GM12873 (cell line): ENCODE data around the gene NR2F1-AS1.

Experiments used
- CTCF ChIP-seq: IDR thresholded peaks from 2 replicates; pipeline ENCODE4 v1.5.1; 2012; ENCODE audit warnings: low read depth, mild to moderate bottlenecking, moderate library complexity, low read length, control low read depth; ENCODE audit not compliant: insufficient read depth; ENCODE audit errors: missing control alignments

The NR2F1-AS1 gene

GRCh38 chr5:93596676-93597490 lies 15.9 kb upstream of the NR2F1-AS1 start:
- TF ChIP-seq CTCF = no peak

- TF ChIP-seq CTCF = no peak
Observed at GRCh38 chr5:93596310-93596675, 15.3 kb upstream of the NR2F1-AS1 start.

- no peak for TF ChIP-seq CTCF
Observed at GRCh38 chr5:93595420-93596147, 14.6 kb upstream of the NR2F1-AS1 start.

GRCh38 chr5:93594591-93595419 lies 13.8 kb upstream of the NR2F1-AS1 start:
- TF ChIP-seq CTCF = no peak

- no peak for TF ChIP-seq CTCF
Observed at GRCh38 chr5:93593476-93594131, 12.6 kb upstream of the NR2F1-AS1 start.

GRCh38 chr5:93592883-93593282 lies 11.9 kb upstream of the NR2F1-AS1 start:
- TF ChIP-seq CTCF = no peak
